H9 (cell line): ENCODE data around the gene TMEM79. TPM values are rescaled to one million over a fixed set of nuclear protein-coding genes. Genes with fewer than 3 reads are reported as not detected.

Experiments used
- DNase-seq: peaks from one replicate; pipeline ENCODE4 v3.0.0-alpha.2; 2017
- H2AFZ ChIP-seq: one replicate; pipeline ENCODE4 v1.6.1; 2013; ENCODE audit warnings: mild to moderate bottlenecking, low read length, control low read depth, moderate library complexity
- H2AK5ac ChIP-seq: 2 replicates; pipeline ENCODE4 v1.6.1; 2013; ENCODE audit warnings: low read length, control low read depth, mixed read lengths; ENCODE audit not compliant: insufficient read length
- H2BK120ac ChIP-seq: one replicate; pipeline ENCODE4 v1.6.1; 2013; ENCODE audit warnings: low read depth, mild to moderate bottlenecking, low read length, control low read depth, inconsistent platforms; ENCODE audit not compliant: poor library complexity, severe bottlenecking
- H2BK12ac ChIP-seq: 2 replicates; pipeline ENCODE4 v1.6.1; 2013; ENCODE audit warnings: low read length, control low read depth, mixed read lengths, low read depth; ENCODE audit not compliant: insufficient read length
- H2BK15ac ChIP-seq: 2 replicates; pipeline ENCODE4 v1.6.1; 2013; ENCODE audit warnings: low read depth, low read length, control low read depth
- H2BK20ac ChIP-seq: one replicate; pipeline ENCODE4 v1.6.1; 2013; ENCODE audit warnings: low read depth, mild to moderate bottlenecking, low read length, control low read depth, inconsistent platforms; ENCODE audit not compliant: poor library complexity, severe bottlenecking
- H2BK5ac ChIP-seq: 2 replicates; pipeline ENCODE4 v1.6.1; 2013; ENCODE audit warnings: low read length, control low read depth, mixed read lengths; ENCODE audit not compliant: insufficient read length
- H3K14ac ChIP-seq: 2 replicates; pipeline ENCODE4 v1.6.1; 2013; ENCODE audit warnings: low read length, control low read depth; ENCODE audit not compliant: insufficient read depth
- H3K18ac ChIP-seq: 2 replicates; pipeline ENCODE4 v1.6.1; 2013; ENCODE audit warnings: low read depth, mild to moderate bottlenecking, mixed read lengths, low read length, control low read depth; ENCODE audit not compliant: insufficient read length
- H3K23ac ChIP-seq: 2 replicates; pipeline ENCODE4 v1.6.1; 2013; ENCODE audit warnings: low read length, control low read depth, mixed read lengths, low read depth; ENCODE audit not compliant: insufficient read length
- H3K23me2 ChIP-seq: 2 replicates; pipeline ENCODE4 v1.6.1; 2013; ENCODE audit warnings: low read depth, mild to moderate bottlenecking, mixed read lengths, low read length, control low read depth; ENCODE audit not compliant: insufficient read length, poor library complexity, severe bottlenecking
- H3K27ac ChIP-seq: 2 replicates; pipeline ENCODE4 v1.5.1; 2013; ENCODE audit warnings: low read length, control low read depth, mixed read lengths, low read depth; ENCODE audit not compliant: insufficient read length
- H3K27me3 ChIP-seq: 2 replicates; pipeline ENCODE4 v1.6.1; 2013; ENCODE audit warnings: low read length, control low read depth, inconsistent platforms; ENCODE audit not compliant: insufficient read depth
- H3K4ac ChIP-seq: 2 replicates; pipeline ENCODE4 v1.6.1; 2013; ENCODE audit warnings: low read depth, mild to moderate bottlenecking, control low read depth, inconsistent platforms, low read length, moderate library complexity
- H3K4me1 ChIP-seq: 2 replicates; pipeline ENCODE4 v1.6.1; 2013; ENCODE audit warnings: low read length, control low read depth, inconsistent platforms; ENCODE audit not compliant: insufficient read depth
- H3K4me2 ChIP-seq: 2 replicates; pipeline ENCODE4 v1.6.1; 2013; ENCODE audit warnings: low read length, control low read depth, mixed read lengths; ENCODE audit not compliant: insufficient read length, insufficient read depth
- H3K56ac ChIP-seq: 2 replicates; pipeline ENCODE4 v1.6.1; 2013; ENCODE audit warnings: low read depth, mild to moderate bottlenecking, mixed read lengths, low read length, control low read depth; ENCODE audit not compliant: insufficient read length
- H3K79me1 ChIP-seq: 2 replicates; pipeline ENCODE4 v1.6.1; 2013; ENCODE audit warnings: low read depth, mild to moderate bottlenecking, moderate library complexity, low read length, control low read depth, inconsistent platforms; ENCODE audit not compliant: insufficient read depth, poor library complexity, severe bottlenecking
- H3K79me2 ChIP-seq: 2 replicates; pipeline ENCODE4 v1.6.1; 2013; ENCODE audit warnings: low read length, control low read depth, inconsistent platforms; ENCODE audit not compliant: insufficient read depth
- H3K9ac ChIP-seq: 2 replicates; pipeline ENCODE4 v1.6.1; 2013; ENCODE audit warnings: low read length, control low read depth, mixed read lengths; ENCODE audit not compliant: insufficient read length; ENCODE audit errors: extremely low read depth
- H3K9me3 ChIP-seq: one replicate; pipeline ENCODE4 v1.6.1; 2013; ENCODE audit warnings: low read depth, low read length, inconsistent platforms; ENCODE audit not compliant: control insufficient read depth
- H3T11ph ChIP-seq: one replicate; pipeline ENCODE4 v1.6.1; 2013; ENCODE audit warnings: mild to moderate bottlenecking, low read length, control low read depth, inconsistent platforms
- H4K20me1 ChIP-seq: one replicate; pipeline ENCODE4 v1.6.1; 2013; ENCODE audit not compliant: control insufficient read depth, insufficient read length, insufficient read depth
- H4K5ac ChIP-seq: 2 replicates; pipeline ENCODE4 v1.6.1; 2013; ENCODE audit warnings: low read depth, mild to moderate bottlenecking, mixed read lengths, low read length, control low read depth; ENCODE audit not compliant: insufficient read length
- H4K8ac ChIP-seq: replicated peaks from 2 replicates; pipeline ENCODE4 v1.6.1; 2013; ENCODE audit warnings: low read length, control low read depth, mixed read lengths, low read depth; ENCODE audit not compliant: insufficient read length
- H4K91ac ChIP-seq: 2 replicates; pipeline ENCODE4 v1.6.1; 2013; ENCODE audit warnings: low read depth, mild to moderate bottlenecking, moderate library complexity, mixed read lengths, low read length, control low read depth; ENCODE audit not compliant: insufficient read length
- H3K27ac Mint-ChIP-seq, 3 experiments: 2 replicates in 2 of 3; 3 replicates in 1 of 3; pipeline ENCODE4 v1.8.0; 2020 to 2021; ENCODE audit warnings: mixed read lengths in 3 of 3, mild to moderate bottlenecking in 1 of 3, moderate library complexity in 1 of 3
- H3K27me3 Mint-ChIP-seq: 2 replicates; pipeline ENCODE4 v1.8.0; 2021; ENCODE audit warnings: low read depth, mild to moderate bottlenecking, moderate library complexity, mixed read lengths
- H3K36me3 Mint-ChIP-seq, 3 experiments: 2 replicates in 2 of 3; 3 replicates in 1 of 3; pipeline ENCODE4 v1.8.0; 2020 to 2021; ENCODE audit warnings: low read depth in 3 of 3, mixed read lengths in 3 of 3; ENCODE audit not compliant: insufficient read depth in 1 of 3
- H3K4me1 Mint-ChIP-seq, 2 experiments: 2 replicates each; pipeline ENCODE4 v1.8.0; 2020; ENCODE audit warnings: mixed read lengths in 2 of 2
- H3K4me3 Mint-ChIP-seq, 2 experiments: 2 replicates in 1 of 2; 3 replicates in 1 of 2; pipeline ENCODE4 v1.8.0; 2020 to 2021; ENCODE audit warnings: mild to moderate bottlenecking in 2 of 2, mixed read lengths in 2 of 2, moderate library complexity in 1 of 2
- H3K9me3 Mint-ChIP-seq, 2 experiments: 2 replicates in 1 of 2; 3 replicates in 1 of 2; pipeline ENCODE4 v1.8.0; 2020; ENCODE audit warnings: mild to moderate bottlenecking in 2 of 2, mixed read lengths in 2 of 2, moderate library complexity in 1 of 2
- WGBS: extraction: QIAGEN DNeasy Blood & Tissue Kit; methylation state at CpG from one replicate; pipeline ENCODE4 v1.1.7; 2013; ENCODE audit warnings: missing lambda C conversion rate, low lambda C conversion rate, mixed read lengths; ENCODE audit not compliant: insufficient read length; ENCODE audit errors: extremely low coverage; 5-methylcytosine and 5-hydroxymethylcytosine counted together
- total RNA-seq: library from RNA; stranded (reverse); gene quantifications from 2 replicates; pipeline ENCODE4 v1.2.1, GENCODE V29; 2021
- TF ChIP-seq, protein P1 (sequence below): fragments of 200-600 bp; sonication (generic); conservative IDR thresholded peaks from 3 replicates; pipeline ENCODE4 v1.8.0; 2021; ENCODE audit warnings: antibody characterized with exemption, mild to moderate bottlenecking

TMEM79 gene
- total RNA-seq, 1 experiment from 2014 or later: 2.6 TPM

- Histone ChIP-seq H3K79me2 (no peaks in the 10 kb centered on the region), H3K23me2 (no peaks in the 10 kb centered on the region), H2BK5ac (no peak overlapping the region), H4K5ac (no peak overlapping the region), H3K14ac (no peak overlapping the region), H3K56ac (no peak overlapping the region), H4K20me1 (no peaks in the 10 kb centered on the region), H3K4me2 (no peak overlapping the region), H2BK12ac (no peak overlapping the region), H3K79me1 (no peaks in the 10 kb centered on the region), H3K4me1 (peaks cover 2% of the 10 kb centered on the region; the same call in 1 of the 2 replicates), H3K23ac (no peak overlapping the region), H2AFZ (no peak overlapping the region), H4K91ac (no peak overlapping the region), H3K9ac (no peak overlapping the region), H2BK120ac (no peak overlapping the region), H4K8ac (no peak overlapping the region), H3K4ac (no peak overlapping the region), H2AK5ac (no peak overlapping the region), H3K27me3 (no peaks in the 10 kb centered on the region), H3T11ph (no peak overlapping the region), H3K9me3 (no peaks in the 10 kb centered on the region), H2BK20ac (no peak overlapping the region), H2BK15ac (no peak overlapping the region), H3K27ac (no peak overlapping the region), H3K18ac (no peak overlapping the region)
- Mint-ChIP-seq H3K36me3 (peaks cover 33 to 65% (median 60%) of the 10 kb centered on the region in 3 experiments), H3K27ac (no peak overlapping the region), H3K4me1 (peaks cover 15 to 17% of the 10 kb centered on the region in 2 experiments), H3K4me3 (no peak overlapping the region), H3K9me3 (no peaks in the 10 kb centered on the region), H3K27me3 (no peaks in the 10 kb centered on the region)
- no CpG with 5 or more reads among the region's 3 CpGs for WGBS
- TF ChIP-seq, protein P1, sequence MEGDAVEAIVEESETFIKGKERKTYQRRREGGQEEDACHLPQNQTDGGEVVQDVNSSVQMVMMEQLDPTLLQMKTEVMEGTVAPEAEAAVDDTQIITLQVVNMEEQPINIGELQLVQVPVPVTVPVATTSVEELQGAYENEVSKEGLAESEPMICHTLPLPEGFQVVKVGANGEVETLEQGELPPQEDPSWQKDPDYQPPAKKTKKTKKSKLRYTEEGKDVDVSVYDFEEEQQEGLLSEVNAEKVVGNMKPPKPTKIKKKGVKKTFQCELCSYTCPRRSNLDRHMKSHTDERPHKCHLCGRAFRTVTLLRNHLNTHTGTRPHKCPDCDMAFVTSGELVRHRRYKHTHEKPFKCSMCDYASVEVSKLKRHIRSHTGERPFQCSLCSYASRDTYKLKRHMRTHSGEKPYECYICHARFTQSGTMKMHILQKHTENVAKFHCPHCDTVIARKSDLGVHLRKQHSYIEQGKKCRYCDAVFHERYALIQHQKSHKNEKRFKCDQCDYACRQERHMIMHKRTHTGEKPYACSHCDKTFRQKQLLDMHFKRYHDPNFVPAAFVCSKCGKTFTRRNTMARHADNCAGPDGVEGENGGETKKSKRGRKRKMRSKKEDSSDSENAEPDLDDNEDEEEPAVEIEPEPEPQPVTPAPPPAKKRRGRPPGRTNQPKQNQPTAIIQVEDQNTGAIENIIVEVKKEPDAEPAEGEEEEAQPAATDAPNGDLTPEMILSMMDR: no peak
- no peak for DNase-seq
Observed at GRCh38 chr1:156251527-156251926, 32.6 kb upstream of the TMEM79 start.
